NCI-H2029 (cell line): Measurements from ENCODE around the gene MAPKAPK5.
"Not testable (repeated sequence)": the region's sequence is repeated elsewhere in the genome, so short reads cannot be mapped to it uniquely, and the experiment has no call there.

Experiments
- DNase-seq: peaks from one replicate; lab custom pipeline; 2025; lab: John Stamatoyannopoulos, UW

MAPKAPK5 gene

DNA sequence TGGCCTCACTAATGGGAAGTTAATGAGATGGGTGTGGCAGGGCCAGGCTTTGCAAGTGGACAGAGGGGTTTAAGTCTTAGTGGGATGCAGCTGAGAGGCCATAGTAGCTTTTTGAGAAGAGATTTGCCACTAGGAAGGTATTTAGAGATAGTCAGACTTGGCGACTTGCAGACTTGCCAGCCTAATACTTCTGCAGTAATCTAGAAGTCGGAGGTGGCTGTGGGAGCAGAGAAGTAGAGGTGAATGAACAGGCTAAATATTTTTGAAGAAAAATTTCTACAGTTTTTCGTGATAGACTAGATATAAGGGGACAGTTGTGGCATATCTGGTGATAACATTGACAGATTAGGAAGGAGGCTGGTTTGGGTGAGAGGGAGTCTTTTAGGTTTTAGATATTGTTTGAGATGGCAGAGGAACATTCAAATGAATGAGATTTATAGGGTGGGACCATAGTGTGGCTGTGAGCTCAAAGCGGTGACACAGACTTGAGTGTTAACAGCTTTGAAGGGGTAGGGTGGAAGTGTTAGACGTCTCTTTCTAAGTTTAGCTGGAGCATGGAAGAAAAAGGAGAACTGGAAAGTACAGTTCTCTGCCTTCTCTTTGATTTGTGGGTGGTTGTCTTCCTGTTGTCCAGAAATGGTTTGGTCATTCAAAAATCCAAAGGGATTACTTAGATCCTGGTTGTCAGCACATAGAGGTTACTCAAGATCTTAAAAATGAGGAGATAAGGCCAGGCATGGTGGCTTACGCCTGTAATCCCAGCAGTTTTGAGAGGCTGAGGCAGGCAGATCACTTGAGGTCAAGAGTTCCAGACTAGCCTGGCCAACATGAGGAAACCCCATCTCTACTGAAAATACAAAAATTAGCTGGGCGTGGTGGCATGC, 44.9 kb downstream of the MAPKAPK5 start:
- DNase-seq: no peak

DNA sequence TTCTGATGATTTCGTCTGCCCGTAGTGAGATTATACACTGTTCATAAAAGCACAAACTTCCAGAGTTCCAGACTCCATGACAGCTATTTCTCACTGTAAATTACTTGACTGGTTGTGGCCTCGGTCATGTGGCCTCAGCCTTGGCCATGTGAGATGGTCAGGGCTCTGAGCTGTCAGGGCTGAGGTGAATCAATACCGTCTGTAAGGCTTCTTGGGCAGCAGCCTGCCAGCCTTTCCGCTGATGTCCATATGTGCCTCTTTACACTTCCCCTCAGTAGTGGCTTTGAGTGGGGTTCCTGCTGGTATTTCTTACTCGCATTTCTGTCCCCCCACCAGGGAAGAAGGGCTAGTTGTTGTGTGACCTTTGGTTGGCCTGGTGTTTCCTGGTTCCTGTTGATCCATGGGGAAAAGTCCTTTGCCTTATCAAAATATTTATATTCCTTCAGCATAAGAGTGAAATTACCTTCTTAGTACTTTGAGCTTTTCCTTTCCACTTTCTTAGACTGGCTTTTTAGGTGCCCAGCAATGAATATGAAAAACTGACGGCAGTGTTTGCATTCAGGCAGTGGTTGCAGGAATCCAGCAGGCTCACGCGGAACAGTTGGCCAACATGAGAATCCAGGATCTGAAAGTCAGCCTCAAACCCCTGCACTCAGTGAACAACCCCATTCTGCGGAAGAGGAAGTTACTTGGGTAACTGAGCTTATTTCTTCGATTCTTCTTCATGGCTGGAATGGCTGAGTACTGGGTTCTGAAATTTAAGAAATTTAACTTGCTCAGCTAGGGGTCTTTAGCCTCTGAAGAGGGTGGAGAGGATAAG, 46.1 kb downstream of the MAPKAPK5 start:
- no peak for DNase-seq

DNA sequence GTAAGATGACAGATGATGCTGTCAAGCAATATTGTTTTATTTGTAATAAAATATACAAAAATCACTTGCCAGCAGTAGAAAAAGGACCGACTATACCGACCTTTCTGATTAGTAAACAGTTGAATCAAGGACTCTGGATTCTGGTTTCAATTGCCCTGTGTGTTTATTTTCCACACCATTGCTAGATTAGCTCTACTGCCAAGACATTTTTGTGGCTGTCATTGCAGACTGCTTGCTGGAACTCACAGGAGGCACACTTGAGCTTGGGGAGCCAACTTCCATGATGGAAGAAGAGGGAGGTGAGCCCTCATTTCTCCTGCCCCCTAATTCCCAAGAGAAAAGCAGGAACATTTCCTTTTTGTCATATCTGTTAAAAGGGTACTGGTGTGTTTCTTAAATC, 51.3 kb downstream of the MAPKAPK5 start:
- DNase-seq: no peak

DNA sequence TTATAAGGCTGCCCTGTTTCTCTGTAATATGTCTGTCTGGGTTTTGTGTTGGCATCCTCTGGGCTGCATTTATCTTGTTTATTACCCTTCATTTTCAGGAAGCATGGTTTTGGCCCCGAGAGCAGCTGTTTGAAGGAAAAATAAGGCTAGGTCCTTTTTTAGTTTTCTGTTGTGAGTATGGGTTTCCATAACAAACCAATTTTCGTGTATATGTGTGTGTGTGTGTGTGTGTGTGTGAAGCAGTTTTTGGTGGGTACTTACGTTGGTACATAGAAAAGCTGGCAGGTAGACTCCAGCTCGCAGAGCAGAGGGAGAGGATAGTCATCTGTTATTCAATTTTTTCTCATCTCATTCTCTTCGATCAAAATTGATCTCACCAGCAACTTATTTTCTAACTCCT, 52.5 kb downstream of the MAPKAPK5 start:
- DNase-seq: no peak

DNA sequence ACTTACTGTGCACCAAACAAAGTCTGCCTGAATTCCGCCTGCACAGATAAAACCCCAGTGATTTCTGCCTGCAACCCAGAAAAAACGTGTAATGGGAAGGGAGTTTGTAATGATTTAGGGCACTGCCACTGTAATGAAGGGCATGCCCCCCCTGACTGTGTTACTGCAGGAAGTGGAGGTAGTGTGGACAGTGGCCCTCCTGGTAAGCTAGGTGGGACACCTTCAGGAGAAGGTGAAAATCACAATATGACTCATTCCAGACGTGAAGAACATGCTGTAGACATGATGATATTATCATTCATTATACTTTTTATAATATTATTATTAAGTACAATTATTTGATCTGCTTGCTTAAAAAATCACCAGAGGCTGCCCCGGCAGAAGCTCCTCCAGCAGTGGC, 59.2 kb downstream of the MAPKAPK5 start:
- no peak for DNase-seq

DNA sequence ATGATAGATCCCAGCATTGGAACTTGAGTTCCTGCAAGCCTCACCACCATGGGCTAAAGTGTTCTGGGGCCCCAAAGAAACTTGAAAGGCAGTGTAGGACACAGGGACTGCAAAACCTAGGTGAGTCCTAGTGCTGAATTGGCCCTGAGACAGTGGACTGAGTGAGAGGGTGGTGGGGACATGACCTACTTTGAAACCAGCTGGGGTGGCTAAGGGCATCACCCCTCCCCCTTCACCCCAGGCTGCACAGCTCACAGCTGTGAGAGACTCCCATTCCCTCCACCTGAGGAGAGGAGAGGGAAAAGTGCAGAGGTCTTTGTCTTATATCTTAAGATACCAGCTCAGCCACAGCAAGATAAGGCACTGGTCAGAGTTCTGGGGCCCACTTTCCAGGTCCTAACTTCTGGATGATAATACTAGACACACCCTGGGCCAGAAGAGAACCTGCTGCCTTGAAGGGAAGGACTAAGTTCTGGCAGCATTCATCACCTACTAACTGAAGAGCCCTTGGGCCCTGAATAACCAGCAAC, 62.5 kb downstream of the MAPKAPK5 start:
- no peak for DNase-seq

DNA sequence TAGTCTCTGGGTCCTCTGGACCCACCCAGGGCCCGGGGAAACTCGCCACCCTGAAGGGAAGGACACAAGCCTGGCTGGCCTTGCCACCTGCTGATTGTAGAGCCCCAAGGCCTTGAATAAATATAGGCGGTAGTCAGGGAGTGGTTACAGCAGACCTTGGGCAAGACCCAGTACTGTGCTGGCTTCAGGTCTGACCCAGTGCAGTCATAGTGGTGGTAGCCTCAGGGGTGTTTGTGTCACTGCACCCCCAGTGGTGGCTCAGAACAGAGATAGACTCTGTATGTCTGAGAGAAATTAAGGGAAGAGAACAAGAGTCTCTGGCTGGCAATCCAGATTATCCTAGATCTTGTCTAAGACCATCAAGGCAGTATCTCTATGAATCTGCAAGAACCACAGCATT, 63.5 kb downstream of the MAPKAPK5 start:
- no peak for DNase-seq

DNA sequence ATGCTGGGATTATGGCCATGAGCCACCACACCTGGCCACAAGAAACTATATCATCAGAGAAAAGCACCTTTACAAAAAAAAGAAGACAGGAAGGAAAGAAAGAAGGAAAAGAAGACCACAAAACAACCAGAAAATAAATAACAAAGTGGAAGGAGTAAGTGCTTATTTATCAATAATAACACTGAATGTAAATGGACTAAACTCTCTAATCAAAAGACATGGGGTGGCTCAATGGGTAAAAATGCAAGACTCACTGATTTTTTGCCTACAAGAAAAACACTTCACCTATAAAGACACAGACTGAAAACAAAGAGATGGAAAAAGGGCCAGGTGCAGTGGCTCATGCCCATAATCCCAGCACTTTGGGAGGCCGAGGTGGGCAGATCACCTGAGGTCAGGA, 65.7 kb downstream of the MAPKAPK5 start:
- no peak for DNase-seq

DNA sequence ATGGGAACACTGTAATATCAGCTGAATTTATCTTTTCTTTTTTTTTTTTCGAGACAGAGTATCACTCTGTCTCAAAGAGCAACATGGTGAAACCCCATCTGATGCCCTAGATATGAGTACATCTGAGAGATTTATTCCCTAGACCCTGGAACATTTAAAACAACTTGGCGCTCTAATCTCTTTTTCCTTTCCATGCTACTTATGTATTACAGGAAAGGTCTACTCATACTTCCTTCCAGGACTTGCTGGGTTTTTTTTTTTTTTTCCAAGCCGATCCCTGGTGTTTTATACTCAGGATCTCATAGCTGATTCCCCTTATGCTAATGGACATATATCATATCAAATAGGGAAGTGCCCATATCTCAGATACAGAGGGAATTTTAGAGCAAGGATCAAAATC, 83.1 kb downstream of the MAPKAPK5 start:
- no peak for DNase-seq

DNA sequence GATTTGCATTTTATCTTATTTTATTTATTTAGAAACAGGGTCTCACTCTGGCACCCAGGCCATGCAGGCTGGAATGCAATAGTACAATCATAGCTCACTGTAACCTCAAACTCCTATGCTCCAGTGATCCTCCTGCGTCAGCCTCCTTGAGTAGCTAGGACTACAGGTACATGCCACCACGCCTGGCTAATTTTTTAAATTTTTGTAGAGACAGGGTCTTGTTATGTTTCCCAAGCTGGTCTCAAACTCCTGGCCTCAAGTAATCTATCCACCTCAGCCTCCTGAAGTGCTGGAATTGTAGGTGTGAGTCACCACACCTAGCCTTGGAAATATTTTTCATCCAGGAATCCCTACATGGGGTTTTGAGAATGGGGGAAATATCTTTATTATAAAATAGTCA, 84.6 kb downstream of the MAPKAPK5 start:
- no peak for DNase-seq

DNA sequence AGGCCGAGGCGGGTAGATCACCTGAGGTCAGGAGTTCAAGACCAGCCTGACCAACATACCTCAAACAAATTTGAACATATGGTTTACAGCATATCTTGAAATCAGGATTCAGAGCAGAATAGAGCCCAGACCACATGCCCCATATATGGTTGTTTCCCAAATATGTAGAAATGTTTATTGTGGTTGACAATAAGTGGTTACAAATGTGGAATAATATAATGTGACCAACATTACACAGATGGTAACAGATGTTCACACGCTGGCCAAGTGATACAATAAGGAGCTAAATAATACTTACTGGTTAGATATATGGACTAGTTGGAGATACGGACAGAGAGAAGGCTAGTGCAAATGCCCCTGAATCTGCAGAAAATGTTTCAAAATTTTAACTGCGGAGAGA, 85.3 kb downstream of the MAPKAPK5 start:
- DNase-seq: no peak

DNA sequence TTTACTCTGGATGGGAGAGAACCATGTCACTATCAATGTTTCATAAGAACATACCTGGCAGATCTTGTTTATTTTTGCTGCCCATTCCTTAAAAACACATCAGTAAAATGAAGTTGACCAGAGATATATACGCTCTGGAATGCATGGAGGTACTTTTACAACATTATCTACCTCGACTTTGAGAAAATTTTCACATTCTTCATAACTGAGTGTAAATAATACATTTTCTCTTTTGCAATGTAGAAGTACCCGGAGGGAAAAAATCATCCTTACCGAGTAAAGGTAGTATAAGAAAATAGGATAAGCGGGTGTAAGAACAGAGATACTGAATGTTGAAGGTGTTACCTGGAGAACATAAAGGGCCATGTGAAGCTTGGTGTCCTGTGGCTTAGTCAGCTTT, 90.2 kb downstream of the MAPKAPK5 start:
- no peak for DNase-seq

DNA sequence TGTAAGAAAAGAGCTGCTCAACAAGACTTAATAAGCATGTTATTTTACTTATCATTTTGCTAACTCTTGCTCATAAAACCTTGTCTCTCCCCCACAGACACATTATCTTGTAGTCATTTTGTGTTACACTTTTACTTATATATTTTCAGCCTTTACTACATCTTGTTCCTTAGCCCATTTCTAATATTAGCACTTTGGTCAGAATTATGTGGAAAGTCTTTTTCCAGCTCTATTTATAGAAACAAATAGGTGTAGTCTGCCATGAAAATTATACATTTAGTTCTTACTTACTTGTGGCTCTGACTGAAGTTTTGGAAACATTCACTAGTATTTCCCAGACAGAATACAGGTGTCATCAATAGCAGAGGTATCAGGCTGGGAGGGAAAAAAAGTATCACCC, 94.8 kb downstream of the MAPKAPK5 start:
- no peak for DNase-seq

DNA sequence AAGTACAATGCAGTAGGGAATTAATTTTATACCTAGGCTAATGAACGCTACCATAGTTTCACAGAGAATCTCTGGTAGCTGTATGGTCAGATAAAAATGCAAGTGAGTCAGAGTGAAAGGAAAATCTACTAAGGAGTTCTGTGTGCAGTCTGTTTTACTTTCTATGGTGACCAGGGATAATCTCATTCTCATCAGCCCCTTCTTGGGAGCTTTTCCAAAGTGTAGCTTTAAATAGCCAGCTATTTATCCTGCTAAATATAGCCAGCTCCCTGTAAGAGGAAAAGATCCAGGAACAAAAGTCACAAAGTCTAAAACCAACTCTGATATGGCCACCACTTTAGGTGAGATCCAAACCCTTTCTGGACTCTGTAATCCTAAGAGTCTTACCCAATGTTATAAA, 95.4 kb downstream of the MAPKAPK5 start:
- no peak for DNase-seq

DNA sequence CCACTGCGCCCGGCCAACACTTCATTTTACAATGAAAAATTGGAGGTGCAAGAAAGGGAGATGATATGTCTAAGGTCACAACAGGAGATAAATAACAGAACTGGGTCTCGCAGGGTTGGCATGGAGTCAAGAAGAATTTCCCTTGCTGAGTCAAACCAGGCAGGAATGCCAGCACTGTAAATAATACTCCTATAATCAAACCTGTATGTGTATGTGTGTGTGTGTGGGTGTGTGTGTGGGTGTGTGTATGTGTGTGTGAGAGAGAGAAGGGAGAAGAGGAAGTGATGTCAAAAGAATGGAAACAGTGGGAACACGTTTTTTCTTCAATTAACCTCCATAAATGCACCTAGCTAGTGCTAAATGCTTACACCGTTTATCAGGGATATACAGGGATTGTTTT, 100.5 kb downstream of the MAPKAPK5 start:
- no peak for DNase-seq

DNA sequence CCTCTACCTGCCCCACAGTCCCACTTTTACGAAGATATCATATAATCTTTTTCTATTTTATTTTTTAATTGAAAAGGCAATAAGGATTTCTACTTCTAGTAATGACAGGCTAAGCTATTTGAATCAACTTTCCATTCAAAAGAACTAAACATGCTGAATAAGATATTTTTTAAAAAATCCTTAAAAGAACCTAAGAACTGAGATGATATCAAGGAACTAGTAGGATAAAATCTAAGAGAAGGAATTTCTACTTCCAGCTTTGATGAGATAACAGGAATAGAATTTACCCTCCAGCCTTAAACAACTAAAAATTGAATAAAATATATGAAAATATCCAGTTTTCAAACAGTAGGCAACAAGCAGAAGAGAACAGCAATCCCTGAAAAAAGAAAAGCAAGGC, 101.9 kb downstream of the MAPKAPK5 start:
- no peak for DNase-seq

DNA sequence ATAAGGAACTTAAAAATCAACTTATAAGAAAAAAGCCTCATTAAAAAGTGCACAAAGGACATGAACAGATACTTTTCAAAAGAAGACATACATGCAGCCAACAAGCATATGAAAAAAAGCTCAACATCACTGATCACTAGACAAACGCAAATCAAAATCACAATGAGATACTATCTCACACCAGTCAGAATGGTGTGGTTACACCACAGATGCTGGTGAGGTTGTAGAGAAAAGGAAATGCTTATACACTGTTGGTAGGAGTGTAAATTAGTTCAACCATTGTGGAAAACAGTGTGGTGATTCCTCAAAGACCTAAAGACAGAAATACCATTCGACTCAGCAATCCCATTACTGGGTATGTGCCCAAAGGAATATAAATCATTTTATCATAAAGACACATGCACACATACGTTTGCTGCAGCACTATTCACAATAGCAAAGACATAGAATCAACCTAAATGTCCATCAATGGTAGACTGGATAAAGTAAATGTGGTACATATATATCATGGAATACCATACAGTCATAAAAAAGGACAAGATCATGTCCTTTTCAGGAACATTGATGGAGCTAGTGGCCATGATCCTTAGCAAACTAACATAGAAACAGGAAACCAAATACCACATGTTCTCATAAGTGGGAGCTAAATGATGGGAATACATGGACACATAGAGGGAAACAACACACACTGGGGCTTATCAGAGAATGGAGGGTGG, 109.1 kb downstream of the MAPKAPK5 start:
- DNase-seq: not testable (repeated sequence)
